IPS-18c (cell line): ENCODE results near the gene MST1R.
A peak's percentile ranks its signal among the peaks of the same experiment; 100 is the strongest.

ENCODE experiments used
- H3K4me3 ChIP-seq: 2 replicates; pipeline ENCODE4 v1.7.0; 2013; ENCODE audit warnings: low read depth, mild to moderate bottlenecking, low read length, moderate library complexity; ENCODE audit not compliant: insufficient read depth
- H3K9me3 ChIP-seq: one replicate; pipeline ENCODE4 v1.6.1; 2013; ENCODE audit warnings: mild to moderate bottlenecking, low read length, moderate library complexity; ENCODE audit not compliant: control insufficient read depth, insufficient read depth

MST1R gene

DNA sequence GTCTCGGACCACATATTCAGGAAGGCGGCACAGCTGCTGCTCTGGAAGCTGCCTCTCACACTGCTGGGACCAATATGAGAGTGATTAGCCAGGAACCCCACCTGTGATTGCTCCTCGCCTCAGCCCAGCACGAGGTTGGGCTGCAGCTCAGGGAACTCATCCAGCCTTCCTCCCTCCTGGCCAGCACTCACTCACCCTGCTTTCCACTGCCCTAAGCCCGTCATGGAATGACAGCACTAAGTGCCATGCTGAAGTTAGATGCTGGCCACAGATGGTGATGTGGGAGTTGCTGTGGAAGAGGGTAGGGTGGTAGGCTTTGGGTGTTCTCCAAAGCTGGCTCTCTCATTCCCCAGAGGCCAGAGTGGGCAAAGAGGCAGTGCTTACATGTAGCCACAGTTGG, 7.3 kb downstream of the MST1R start:
- Histone ChIP-seq H3K4me3 (no peak overlapping the region), H3K9me3 (no peaks in the 10 kb centered on the region)

- H3K9me3 ChIP-seq: no peaks in the 10 kb centered on the region
- H3K4me3 ChIP-seq: no peak overlapping the region
Measured at GRCh38 chr3:49895791-49896190, 7.9 kb downstream of the MST1R start.

DNA sequence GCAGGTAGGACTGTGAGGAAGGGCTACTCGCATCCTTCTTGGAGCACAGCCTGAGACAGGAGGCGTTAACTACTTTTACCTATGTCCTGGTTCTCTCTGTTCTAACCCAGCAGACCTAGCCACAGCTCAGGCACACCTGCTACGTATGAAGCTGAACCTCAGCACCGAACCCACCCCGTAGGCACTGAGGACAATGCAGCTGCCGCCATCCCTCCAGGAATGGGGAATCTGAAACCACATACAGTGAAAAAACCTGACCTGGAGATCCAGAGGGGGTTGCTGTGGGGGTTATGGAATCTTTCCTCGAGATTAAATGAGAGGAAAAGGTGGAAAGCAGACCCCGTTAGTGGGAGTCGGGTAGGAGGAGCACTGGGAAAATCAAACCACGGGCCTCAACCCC, 14.4 kb downstream of the MST1R start:
- H3K4me3 ChIP-seq: no peak overlapping the region
- no peaks in the 10 kb centered on the region for H3K9me3 ChIP-seq

- Histone ChIP-seq H3K9me3 (no peaks in the 10 kb centered on the region), H3K4me3 (no peak overlapping the region)
Measured at GRCh38 chr3:49886922-49887265, 16.8 kb downstream of the MST1R start.

GRCh38 chr3:49883998-49884397, 19.7 kb downstream of the MST1R start:
- no peaks in the 10 kb centered on the region for H3K9me3 ChIP-seq

GRCh38 chr3:49882166-49882565, 21.5 kb downstream of the MST1R start:
- no peaks in the 10 kb centered on the region for H3K9me3 ChIP-seq
- H3K4me3 ChIP-seq: no peak overlapping the region

More at GRCh38 chr3:49883998-49884397, 19.7 kb downstream of the MST1R start:
- no peak overlapping the region for H3K4me3 ChIP-seq

DNA sequence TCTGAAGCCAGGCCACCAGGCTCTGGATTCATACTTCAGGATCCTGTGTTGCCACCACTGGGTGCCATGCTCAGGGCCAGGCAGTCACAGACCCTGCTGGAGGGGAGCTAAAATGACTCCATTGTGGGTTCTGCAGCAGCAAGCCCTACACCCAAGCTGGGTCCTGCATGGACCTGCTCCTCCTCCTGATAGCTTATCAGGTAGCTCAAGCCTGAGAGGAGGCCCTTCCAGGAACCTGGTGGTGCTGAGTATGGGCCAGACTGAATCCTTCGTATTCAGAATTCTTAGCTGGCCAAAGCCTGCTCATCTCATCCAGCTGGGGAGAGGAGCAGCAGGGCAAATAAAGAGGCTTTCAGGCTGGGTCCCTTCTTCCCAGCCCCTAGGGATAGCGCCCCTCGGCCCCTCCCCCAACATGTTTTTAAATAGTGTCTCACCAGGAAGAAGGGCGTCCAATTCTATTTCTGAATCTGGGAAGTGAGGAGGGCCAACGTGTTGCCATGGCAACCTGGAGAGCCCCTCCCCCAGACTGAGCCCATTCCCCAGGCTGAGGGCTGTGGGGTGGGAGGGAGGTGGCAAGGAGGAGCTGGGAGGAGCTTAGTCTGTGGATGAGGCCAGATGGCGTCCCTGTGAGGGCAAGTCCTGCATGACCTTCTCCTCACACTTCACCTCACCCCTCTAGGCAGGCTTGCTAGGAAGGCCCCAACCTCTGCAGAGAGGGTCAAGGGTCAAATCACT, 22.9 kb downstream of the MST1R start:
- peak overlapping the region; percentile 2; the same call in 1 of the 2 replicates for H3K4me3 ChIP-seq
- no peaks in the 10 kb centered on the region for H3K9me3 ChIP-seq

GRCh38 chr3:49879721-49880120, 24.0 kb downstream of the MST1R start:
- Histone ChIP-seq H3K4me3 (no peak overlapping the region), H3K9me3 (no peaks in the 10 kb centered on the region)

- no peak overlapping the region for H3K4me3 ChIP-seq
- no peaks in the 10 kb centered on the region for H3K9me3 ChIP-seq
Measured at GRCh38 chr3:49878686-49879085, 25.0 kb downstream of the MST1R start.

- Histone ChIP-seq H3K4me3 (no peak overlapping the region), H3K9me3 (no peaks in the 10 kb centered on the region)
Measured at GRCh38 chr3:49877716-49878115, 26.0 kb downstream of the MST1R start.

- no peak overlapping the region for H3K4me3 ChIP-seq
- H3K9me3 ChIP-seq: no peaks in the 10 kb centered on the region
Measured at GRCh38 chr3:49876567-49876966, 27.1 kb downstream of the MST1R start.

- H3K9me3 ChIP-seq: no peaks in the 10 kb centered on the region
Measured at GRCh38 chr3:49873623-49874022, 30.1 kb downstream of the MST1R start.

GRCh38 chr3:49872801-49873281, 30.8 kb downstream of the MST1R start:
- no peak overlapping the region for H3K4me3 ChIP-seq
- no peaks in the 10 kb centered on the region for H3K9me3 ChIP-seq

More at GRCh38 chr3:49873623-49874022, 30.1 kb downstream of the MST1R start:
- H3K4me3 ChIP-seq: no peak overlapping the region

DNA sequence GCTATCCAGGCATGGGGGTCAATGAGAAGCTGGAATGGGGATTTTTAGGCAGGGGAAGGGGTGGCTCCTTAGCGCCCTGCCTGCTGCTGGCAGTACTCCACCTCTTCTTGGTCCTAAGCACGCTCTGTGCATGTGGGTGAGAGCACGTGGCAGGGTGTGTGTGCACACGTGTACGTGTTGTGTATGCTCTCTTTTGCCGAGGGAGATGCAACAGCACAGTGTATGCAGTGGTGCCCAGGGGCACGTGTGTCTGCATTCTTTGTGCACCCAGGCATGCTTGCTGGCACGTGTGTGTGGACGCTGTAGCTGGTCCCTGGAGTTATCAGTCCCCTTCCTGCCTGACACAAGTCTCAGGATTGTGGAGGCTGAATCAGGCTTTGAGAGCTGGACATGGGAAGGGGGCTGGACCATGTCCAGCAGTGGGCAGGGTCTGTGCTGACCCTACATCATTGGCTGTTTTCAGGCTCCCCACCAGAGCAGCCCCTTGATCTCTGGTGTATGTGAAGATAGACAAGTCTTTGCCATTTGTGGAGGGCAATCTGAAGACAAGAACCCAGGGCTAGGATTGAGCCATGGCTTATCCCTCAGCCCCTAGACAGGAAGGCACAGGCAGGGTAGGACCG, 32.0 kb downstream of the MST1R start:
- H3K9me3 ChIP-seq: no peaks in the 10 kb centered on the region

DNA sequence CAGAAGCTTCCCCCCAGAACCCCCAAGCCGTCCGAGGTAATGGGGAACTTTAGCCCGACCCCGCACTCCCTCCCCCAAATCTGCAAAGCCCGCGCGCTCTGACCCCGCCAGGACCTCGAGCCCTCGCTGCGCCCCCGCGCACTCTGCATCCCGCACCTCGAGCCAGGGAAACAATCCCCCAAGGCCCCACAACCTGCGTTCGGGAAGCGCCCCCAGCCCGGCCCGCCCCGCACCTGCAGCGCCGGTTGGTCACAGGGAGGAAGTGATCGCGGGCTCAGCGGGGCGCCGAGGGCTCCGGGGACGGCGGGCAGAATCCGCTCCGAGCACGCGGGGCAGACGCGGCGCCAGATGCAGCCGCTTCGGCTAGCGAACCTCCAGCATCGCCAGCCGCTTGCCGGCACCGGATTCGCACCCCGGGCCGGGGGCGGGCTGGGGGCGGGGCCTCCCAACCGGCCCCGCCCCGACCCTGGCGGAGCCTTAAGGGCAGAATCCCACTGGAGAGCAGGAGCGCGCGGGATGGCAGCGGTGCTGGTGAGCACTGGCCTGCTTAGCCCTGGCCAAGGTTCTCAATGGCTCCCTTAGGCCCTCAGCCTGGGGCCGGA, 34.0 kb downstream of the MST1R start, which contains the start of gene CAMKV:
TSS of gene CAMKV (minus strand) at position 382 of the 602 bp plus-strand sequence. CDS start 7,518 bp downstream, outside the sequence.
- Histone ChIP-seq H3K4me3 (peak within 1 kb of the TSS; percentile 74), H3K9me3 (no peaks in the 10 kb centered on the region)

More for the DNA sequence above, 32.0 kb downstream of the MST1R start:
- H3K4me3 ChIP-seq: no peak overlapping the region

GRCh38 chr3:49868862-49869466, 34.7 kb downstream of the MST1R start:
- Histone ChIP-seq H3K9me3 (no peaks in the 10 kb centered on the region), H3K4me3 (peak overlapping the region; percentile 74)

- Histone ChIP-seq H3K4me3 (no peak overlapping the region), H3K9me3 (no peaks in the 10 kb centered on the region)
Measured at GRCh38 chr3:49867871-49868321, 35.8 kb downstream of the MST1R start.
